PC-9 (cell line): ENCODE data around the gene BRINP3.

Experiments used
- CTCF ChIP-seq: fragments of 200-600 bp; sonication (generic); conservative IDR thresholded peaks from 2 replicates; pipeline ENCODE4 v1.6.1; 2017; ENCODE audit warnings: mixed run types, antibody characterized with exemption, mild to moderate bottlenecking, moderate library complexity
- EZH2 ChIP-seq: fragments of 200-600 bp; sonication (generic); IDR thresholded peaks from 2 replicates; pipeline ENCODE4 v1.8.0; 2017; ENCODE audit warnings: antibody characterized with exemption, low read depth

GRCh38 chr1:190416239-190416638 lies 61.4 kb downstream of the BRINP3 start:
- TF ChIP-seq CTCF (no peak), EZH2 (no peak)
